GM12864 (cell line): Measurements from ENCODE around the gene SYNJ1.
"Not testable (repeated sequence)": the region's sequence is repeated elsewhere in the genome, so short reads cannot be mapped to it uniquely, and the experiment has no call there.

Source experiments
- DNase-seq: peaks from one replicate; pipeline ENCODE4 v3.0.0-alpha.2; 2011; ENCODE audit warnings: low read depth
- H3K4me3 ChIP-seq: 2 replicates; pipeline ENCODE4 v1.5.1; 2011; ENCODE audit warnings: mild to moderate bottlenecking, low read depth, low read length, control low read depth
- CTCF ChIP-seq: IDR thresholded peaks from 2 replicates; pipeline ENCODE4 v1.5.1; 2011; ENCODE audit warnings: low read depth, mild to moderate bottlenecking, moderate library complexity, low read length, control low read depth, inconsistent platforms; ENCODE audit errors: missing control alignments

Gene SYNJ1

GRCh38 chr21:32674731-32675130 is 53.1 kb downstream of the SYNJ1 start:
- no peak for TF ChIP-seq CTCF

GRCh38 chr21:32674038-32674437 is 53.8 kb downstream of the SYNJ1 start:
- H3K4me3 ChIP-seq, result no peak overlapping the region
- TF ChIP-seq CTCF, result no peak
- DNase-seq, result no peak

More at GRCh38 chr21:32674731-32675130, 53.1 kb downstream of the SYNJ1 start:
- DNase-seq, result no peak
- H3K4me3 ChIP-seq, result no peak overlapping the region

GRCh38 chr21:32666258-32666657 is 61.6 kb downstream of the SYNJ1 start:
- no peak for TF ChIP-seq CTCF
- DNase-seq, result no peak
- H3K4me3 ChIP-seq, result no peak overlapping the region

GRCh38 chr21:32664095-32664494 is 63.7 kb downstream of the SYNJ1 start:
- DNase-seq, H3K4me3 ChIP-seq: not testable (repeated sequence)

- not testable (repeated sequence) for H3K4me3 ChIP-seq, DNase-seq
Observed at GRCh38 chr21:32661981-32662380, 65.8 kb downstream of the SYNJ1 start.

- DNase-seq, H3K4me3 ChIP-seq: not testable (repeated sequence)
Observed at GRCh38 chr21:32661026-32661782, 66.6 kb downstream of the SYNJ1 start.

GRCh38 chr21:32658524-32658923 is 69.3 kb downstream of the SYNJ1 start:
- no peak overlapping the region for H3K4me3 ChIP-seq
- no peak for TF ChIP-seq CTCF
- DNase-seq, result no peak

GRCh38 chr21:32653326-32653901 is 74.4 kb downstream of the SYNJ1 start:
- DNase-seq, result peak; percentile 10
- peak; percentile 71 for TF ChIP-seq CTCF
- no peak overlapping the region for H3K4me3 ChIP-seq
